ENCODE results near the gene MEPE. TPM values are rescaled to one million over a fixed set of nuclear protein-coding genes. Genes with fewer than 3 reads are reported as not detected.

MEPE gene
- total and polyA plus RNA-seq, 2 donors (not counting 1 experiment from before 2014, with no cell fraction given), result not detected

DNA sequence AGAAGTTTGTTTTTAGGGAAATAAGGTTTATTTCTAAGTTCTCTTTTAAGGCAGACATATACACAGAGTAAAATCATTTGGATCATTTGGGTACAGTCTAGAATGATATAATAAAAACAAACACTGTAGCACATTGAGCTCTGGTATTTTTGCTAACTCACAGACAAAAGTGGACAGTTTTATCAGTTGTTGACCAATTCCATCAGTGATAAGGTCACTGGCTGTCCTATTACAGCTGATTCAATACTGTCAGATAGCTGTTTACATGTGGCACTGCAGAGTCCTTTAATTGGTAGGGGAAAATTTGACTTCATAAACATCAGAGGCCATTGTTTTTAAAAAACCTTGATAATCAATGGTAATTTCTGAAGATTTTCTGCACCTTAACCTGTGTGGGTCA, 29.9 kb upstream of the MEPE start:
- Mint-ChIP-seq H3K27ac (no peak overlapping the region), H3K4me1 (no peaks in the 10 kb centered on the region), H3K27me3 (no peaks in the 10 kb centered on the region), H3K9me3 (ENCODE audit: insufficient read depth) (no peaks in the 10 kb centered on the region), H3K4me3 (no peak overlapping the region)
- no peak for TF ChIP-seq EZH2 (IDR thresholded peaks at IDR 0.05; ENCODE audit: borderline replicate concordance, insufficient read depth, low read depth, low read length, poor library complexity, severe bottlenecking)
- TF ChIP-seq, protein P1, sequence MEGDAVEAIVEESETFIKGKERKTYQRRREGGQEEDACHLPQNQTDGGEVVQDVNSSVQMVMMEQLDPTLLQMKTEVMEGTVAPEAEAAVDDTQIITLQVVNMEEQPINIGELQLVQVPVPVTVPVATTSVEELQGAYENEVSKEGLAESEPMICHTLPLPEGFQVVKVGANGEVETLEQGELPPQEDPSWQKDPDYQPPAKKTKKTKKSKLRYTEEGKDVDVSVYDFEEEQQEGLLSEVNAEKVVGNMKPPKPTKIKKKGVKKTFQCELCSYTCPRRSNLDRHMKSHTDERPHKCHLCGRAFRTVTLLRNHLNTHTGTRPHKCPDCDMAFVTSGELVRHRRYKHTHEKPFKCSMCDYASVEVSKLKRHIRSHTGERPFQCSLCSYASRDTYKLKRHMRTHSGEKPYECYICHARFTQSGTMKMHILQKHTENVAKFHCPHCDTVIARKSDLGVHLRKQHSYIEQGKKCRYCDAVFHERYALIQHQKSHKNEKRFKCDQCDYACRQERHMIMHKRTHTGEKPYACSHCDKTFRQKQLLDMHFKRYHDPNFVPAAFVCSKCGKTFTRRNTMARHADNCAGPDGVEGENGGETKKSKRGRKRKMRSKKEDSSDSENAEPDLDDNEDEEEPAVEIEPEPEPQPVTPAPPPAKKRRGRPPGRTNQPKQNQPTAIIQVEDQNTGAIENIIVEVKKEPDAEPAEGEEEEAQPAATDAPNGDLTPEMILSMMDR (IDR thresholded peaks at IDR 0.05), result no peak
- no peak overlapping the region for H3K9ac ChIP-seq (ENCODE audit: low read length)
- no peak overlapping the region for H3K4me2 ChIP-seq (replicated peaks; ENCODE audit: low read depth, low read length, poor library complexity, severe bottlenecking)
- H3K27me3 ChIP-seq (replicated peaks in 1 of 4; ENCODE audit: control extremely low read depth in 1 of 4, control insufficient read depth in 3 of 4, insufficient read depth in 4 of 4, low read length in 3 of 4), result no peaks in the 10 kb centered on the region
- H3K79me2 ChIP-seq (ENCODE audit: control insufficient read depth, insufficient read depth, low read length), result no peaks in the 10 kb centered on the region
- no peaks in the 10 kb centered on the region for H3K9me3 ChIP-seq (ENCODE audit: control extremely low read depth in 1 of 3, control insufficient read depth in 2 of 3, insufficient read depth in 1 of 3, low read length in 2 of 3)
- H3K27ac ChIP-seq (ENCODE audit: low read length in 2 of 2), result no peak overlapping the region
- POLR2A ChIA-PET, result no interaction called here
- H3K36me3 ChIP-seq (replicated peaks in 1 of 2; ENCODE audit: control extremely low read depth in 1 of 2, control insufficient read depth in 1 of 2, extremely low read depth in 1 of 2, insufficient read depth in 2 of 2, low read length in 1 of 2), result no peaks in the 10 kb centered on the region
- no peak for DNase-seq
- ATAC-seq (ENCODE audit: low read depth), result no peak
- no peaks in the 10 kb centered on the region for H4K20me1 ChIP-seq (ENCODE audit: control insufficient read depth, insufficient read depth, low read length, poor library complexity, severe bottlenecking)
- CTCF ChIA-PET, result no interaction called here
- H3K4me3 ChIP-seq (ENCODE audit: control extremely low read depth in 1 of 5, extremely low read depth in 1 of 5, insufficient read depth in 1 of 5, low read depth in 2 of 5, low read length in 4 of 5), result no peak overlapping the region
- H2AFZ ChIP-seq (ENCODE audit: insufficient read depth, low read depth, low read length, poor library complexity, severe bottlenecking), result no peak overlapping the region
- H3K4me1 ChIP-seq (ENCODE audit: control insufficient read depth in 2 of 2, insufficient read depth in 2 of 2, low read length in 2 of 2), result no peaks in the 10 kb centered on the region
- intact Hi-C loops (cut with micrococcal nuclease), result no loop called here

DNA sequence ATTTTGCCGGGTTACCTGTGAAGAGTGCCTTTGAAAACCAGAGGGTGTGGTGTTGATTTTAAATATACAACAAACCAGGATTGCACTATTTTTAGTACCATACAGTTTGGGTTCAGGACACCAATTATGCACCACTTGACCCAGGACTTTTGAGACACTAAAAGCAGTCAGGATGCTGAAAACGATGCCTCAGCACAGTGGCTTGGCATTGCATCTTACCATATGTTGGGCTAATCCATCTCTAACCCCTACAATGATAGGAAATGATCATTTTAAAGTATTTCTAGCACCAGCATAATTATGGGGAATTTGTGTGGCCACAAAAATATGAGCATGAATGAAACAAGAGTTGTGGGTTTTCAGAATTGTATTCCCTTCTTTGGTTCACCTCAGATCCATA, 29.3 kb upstream of the MEPE start:
- DNase-seq (no peak), ATAC-seq (ENCODE audit: low read depth) (no peak)
- Histone ChIP-seq H4K20me1 (ENCODE audit: control insufficient read depth, insufficient read depth, low read length, poor library complexity, severe bottlenecking) (no peaks in the 10 kb centered on the region), H3K36me3 (replicated peaks in 1 of 2; ENCODE audit: control extremely low read depth in 1 of 2, control insufficient read depth in 1 of 2, extremely low read depth in 1 of 2, insufficient read depth in 2 of 2, low read length in 1 of 2) (no peaks in the 10 kb centered on the region), H3K4me3 (ENCODE audit: control extremely low read depth in 1 of 5, extremely low read depth in 1 of 5, insufficient read depth in 1 of 5, low read depth in 2 of 5, low read length in 4 of 5) (no peak overlapping the region), H3K4me1 (ENCODE audit: control insufficient read depth in 2 of 2, insufficient read depth in 2 of 2, low read length in 2 of 2) (no peaks in the 10 kb centered on the region), H3K4me2 (replicated peaks; ENCODE audit: low read depth, low read length, poor library complexity, severe bottlenecking) (no peak overlapping the region), H3K9ac (ENCODE audit: low read length) (no peak overlapping the region), H3K27me3 (replicated peaks in 1 of 4; ENCODE audit: control extremely low read depth in 1 of 4, control insufficient read depth in 3 of 4, insufficient read depth in 4 of 4, low read length in 3 of 4) (no peaks in the 10 kb centered on the region), H3K9me3 (ENCODE audit: control extremely low read depth in 1 of 3, control insufficient read depth in 2 of 3, insufficient read depth in 1 of 3, low read length in 2 of 3) (no peaks in the 10 kb centered on the region), H3K27ac (ENCODE audit: low read length in 2 of 2) (no peak overlapping the region), H2AFZ (ENCODE audit: insufficient read depth, low read depth, low read length, poor library complexity, severe bottlenecking) (no peak overlapping the region), H3K79me2 (ENCODE audit: control insufficient read depth, insufficient read depth, low read length) (no peaks in the 10 kb centered on the region)
- Mint-ChIP-seq H3K4me3 (no peak overlapping the region), H3K27ac (no peak overlapping the region), H3K4me1 (no peaks in the 10 kb centered on the region), H3K9me3 (ENCODE audit: insufficient read depth) (no peaks in the 10 kb centered on the region), H3K27me3 (no peaks in the 10 kb centered on the region)
- intact Hi-C loops (cut with micrococcal nuclease), result no loop called here
- TF ChIP-seq, protein P1 (IDR thresholded peaks at IDR 0.05), result no peak
- TF ChIP-seq EZH2 (IDR thresholded peaks at IDR 0.05; ENCODE audit: borderline replicate concordance, insufficient read depth, low read depth, low read length, poor library complexity, severe bottlenecking), result no peak
- ChIA-PET CTCF (no interaction called here), POLR2A (no interaction called here)
- no CpG with 5 or more reads among the region's 2 CpGs for WGBS (ENCODE audit: insufficient coverage)
